ENCODE results near the gene LRRFIP1. TPM values are rescaled to one million over a fixed set of nuclear protein-coding genes. Genes with fewer than 3 reads are reported as not detected.

LRRFIP1 gene
- total and polyA plus RNA-seq, 2 of the 13 experiments (the other 11 are each of a cell fraction or from before 2014, with no cell fraction given), result 15.9 to 40.5 TPM

DNA sequence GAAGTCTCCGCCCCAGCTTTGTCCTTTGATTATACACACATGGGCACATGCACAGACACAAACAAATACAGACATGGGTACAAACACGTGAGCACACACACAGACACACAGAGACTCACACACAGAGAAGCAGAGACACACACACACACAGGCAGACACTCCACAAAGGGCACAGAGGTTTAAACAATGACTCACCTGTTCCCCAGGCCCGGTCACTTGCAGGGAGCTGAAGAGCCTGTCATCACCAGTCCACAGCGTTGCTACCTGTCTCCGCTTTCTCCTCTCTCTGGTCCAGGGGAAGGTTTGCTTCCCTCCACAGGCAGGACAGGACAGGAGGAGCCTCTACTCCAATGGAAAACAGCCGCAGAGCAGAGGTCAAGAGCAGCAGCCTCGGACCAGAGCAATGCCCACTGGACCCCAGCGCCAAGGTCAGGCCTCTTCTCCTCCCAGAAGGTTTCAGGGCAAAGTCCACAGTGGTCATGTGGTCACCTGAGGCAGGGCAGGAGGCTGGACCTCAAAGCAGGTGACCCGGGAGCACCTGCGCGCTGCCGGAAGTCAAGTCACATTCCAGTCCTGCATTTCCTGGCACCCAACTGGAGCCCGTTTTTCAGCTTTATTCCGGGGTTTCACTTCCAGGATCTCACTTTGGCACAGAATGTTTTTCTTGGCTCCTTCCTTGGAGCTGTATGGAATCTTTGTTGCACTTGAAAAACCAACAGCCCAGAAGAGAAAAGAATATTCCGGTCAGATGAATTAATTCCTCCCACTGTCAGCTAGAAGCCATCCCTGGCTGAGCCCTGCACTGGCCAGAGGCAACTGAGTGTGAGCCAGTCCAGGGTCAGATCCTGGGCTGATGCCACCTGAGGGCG lies 36.9 kb upstream of the LRRFIP1 start, which contains the start of gene RAB17 (continued):
- TF ChIP-seq, protein P1, sequence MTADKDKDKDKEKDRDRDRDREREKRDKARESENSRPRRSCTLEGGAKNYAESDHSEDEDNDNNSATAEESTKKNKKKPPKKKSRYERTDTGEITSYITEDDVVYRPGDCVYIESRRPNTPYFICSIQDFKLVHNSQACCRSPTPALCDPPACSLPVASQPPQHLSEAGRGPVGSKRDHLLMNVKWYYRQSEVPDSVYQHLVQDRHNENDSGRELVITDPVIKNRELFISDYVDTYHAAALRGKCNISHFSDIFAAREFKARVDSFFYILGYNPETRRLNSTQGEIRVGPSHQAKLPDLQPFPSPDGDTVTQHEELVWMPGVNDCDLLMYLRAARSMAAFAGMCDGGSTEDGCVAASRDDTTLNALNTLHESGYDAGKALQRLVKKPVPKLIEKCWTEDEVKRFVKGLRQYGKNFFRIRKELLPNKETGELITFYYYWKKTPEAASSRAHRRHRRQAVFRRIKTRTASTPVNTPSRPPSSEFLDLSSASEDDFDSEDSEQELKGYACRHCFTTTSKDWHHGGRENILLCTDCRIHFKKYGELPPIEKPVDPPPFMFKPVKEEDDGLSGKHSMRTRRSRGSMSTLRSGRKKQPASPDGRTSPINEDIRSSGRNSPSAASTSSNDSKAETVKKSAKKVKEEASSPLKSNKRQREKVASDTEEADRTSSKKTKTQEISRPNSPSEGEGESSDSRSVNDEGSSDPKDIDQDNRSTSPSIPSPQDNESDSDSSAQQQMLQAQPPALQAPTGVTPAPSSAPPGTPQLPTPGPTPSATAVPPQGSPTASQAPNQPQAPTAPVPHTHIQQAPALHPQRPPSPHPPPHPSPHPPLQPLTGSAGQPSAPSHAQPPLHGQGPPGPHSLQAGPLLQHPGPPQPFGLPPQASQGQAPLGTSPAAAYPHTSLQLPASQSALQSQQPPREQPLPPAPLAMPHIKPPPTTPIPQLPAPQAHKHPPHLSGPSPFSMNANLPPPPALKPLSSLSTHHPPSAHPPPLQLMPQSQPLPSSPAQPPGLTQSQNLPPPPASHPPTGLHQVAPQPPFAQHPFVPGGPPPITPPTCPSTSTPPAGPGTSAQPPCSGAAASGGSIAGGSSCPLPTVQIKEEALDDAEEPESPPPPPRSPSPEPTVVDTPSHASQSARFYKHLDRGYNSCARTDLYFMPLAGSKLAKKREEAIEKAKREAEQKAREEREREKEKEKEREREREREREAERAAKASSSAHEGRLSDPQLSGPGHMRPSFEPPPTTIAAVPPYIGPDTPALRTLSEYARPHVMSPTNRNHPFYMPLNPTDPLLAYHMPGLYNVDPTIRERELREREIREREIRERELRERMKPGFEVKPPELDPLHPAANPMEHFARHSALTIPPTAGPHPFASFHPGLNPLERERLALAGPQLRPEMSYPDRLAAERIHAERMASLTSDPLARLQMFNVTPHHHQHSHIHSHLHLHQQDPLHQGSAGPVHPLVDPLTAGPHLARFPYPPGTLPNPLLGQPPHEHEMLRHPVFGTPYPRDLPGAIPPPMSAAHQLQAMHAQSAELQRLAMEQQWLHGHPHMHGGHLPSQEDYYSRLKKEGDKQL (CRISPR knock-in tag; IDR thresholded peaks at IDR 0.05; ENCODE audit: low read depth), result no peak
- no peak; the same call in 1 of the 2 replicates for TF ChIP-seq ZBTB3 (CRISPR knock-in tag; IDR thresholded peaks at IDR 0.05; ENCODE audit: borderline replicate concordance, low read depth)
- no peak for TF ChIP-seq MTF1 (CRISPR knock-in tag; IDR thresholded peaks at IDR 0.05)
- no peak for TF ChIP-seq STAT5B (CRISPR knock-in tag; IDR thresholded peaks at IDR 0.05)
- TF ChIP-seq ZNF790 (CRISPR knock-in tag; IDR thresholded peaks at IDR 0.05; ENCODE audit: borderline replicate concordance), result peak; percentile 80; the same call in 1 of the 2 replicates
- TF ChIP-seq TCF7L2 (IDR thresholded peaks at IDR 0.05; ENCODE audit: low read depth, low read length), result no peak
- no peak for TF ChIP-seq ZNF10 (CRISPR knock-in tag; IDR thresholded peaks at IDR 0.05; ENCODE audit: borderline replicate concordance, low read depth)
- TF ChIP-seq ZNF577 (CRISPR knock-in tag; IDR thresholded peaks at IDR 0.05; ENCODE audit: borderline replicate concordance, low read depth), result no peak
- no peak for TF ChIP-seq TCF12 (IDR thresholded peaks at IDR 0.05)
- peak; percentile 98 for TF ChIP-seq TCF12 (CRISPR knock-in tag; IDR thresholded peaks at IDR 0.05)
- TF ChIP-seq NR2F2 (IDR thresholded peaks at IDR 0.05; ENCODE audit: borderline replicate concordance, low read depth), result peak; percentile 92
- TF ChIP-seq ZNF781 (CRISPR knock-in tag; IDR thresholded peaks at IDR 0.05; ENCODE audit: borderline replicate concordance, not compliant biosample characterization), result peak; percentile 75
- TF ChIP-seq ZMYM4 (CRISPR knock-in tag; IDR thresholded peaks at IDR 0.05), result peak; percentile 97
- TF ChIP-seq, protein P2, sequence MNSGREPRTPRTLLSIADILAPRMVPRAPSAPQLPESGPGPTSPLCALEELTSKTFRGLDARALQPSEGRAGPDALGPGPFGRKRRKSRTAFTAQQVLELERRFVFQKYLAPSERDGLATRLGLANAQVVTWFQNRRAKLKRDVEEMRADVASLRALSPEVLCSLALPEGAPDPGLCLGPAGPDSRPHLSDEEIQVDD (CRISPR knock-in tag; IDR thresholded peaks at IDR 0.05; ENCODE audit: borderline replicate concordance), result peak; percentile 54; the same call in 1 of the 2 replicates
- TF ChIP-seq, protein P3, sequence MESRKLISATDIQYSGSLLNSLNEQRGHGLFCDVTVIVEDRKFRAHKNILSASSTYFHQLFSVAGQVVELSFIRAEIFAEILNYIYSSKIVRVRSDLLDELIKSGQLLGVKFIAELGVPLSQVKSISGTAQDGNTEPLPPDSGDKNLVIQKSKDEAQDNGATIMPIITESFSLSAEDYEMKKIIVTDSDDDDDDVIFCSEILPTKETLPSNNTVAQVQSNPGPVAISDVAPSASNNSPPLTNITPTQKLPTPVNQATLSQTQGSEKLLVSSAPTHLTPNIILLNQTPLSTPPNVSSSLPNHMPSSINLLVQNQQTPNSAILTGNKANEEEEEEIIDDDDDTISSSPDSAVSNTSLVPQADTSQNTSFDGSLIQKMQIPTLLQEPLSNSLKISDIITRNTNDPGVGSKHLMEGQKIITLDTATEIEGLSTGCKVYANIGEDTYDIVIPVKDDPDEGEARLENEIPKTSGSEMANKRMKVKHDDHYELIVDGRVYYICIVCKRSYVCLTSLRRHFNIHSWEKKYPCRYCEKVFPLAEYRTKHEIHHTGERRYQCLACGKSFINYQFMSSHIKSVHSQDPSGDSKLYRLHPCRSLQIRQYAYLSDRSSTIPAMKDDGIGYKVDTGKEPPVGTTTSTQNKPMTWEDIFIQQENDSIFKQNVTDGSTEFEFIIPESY (CRISPR knock-in tag; IDR thresholded peaks at IDR 0.05), result peak; percentile 69

Data from HepG2 (cell line).